DOHH2 (cell line): ENCODE data around the gene RNASE2.
A peak's percentile ranks its signal among the peaks of the same experiment; 100 is the strongest.
"Not testable (repeated sequence)": the region's sequence is repeated elsewhere in the genome, so short reads cannot be mapped to it uniquely, and the experiment has no call there.

Experiments used
- H3F3A ChIP-seq: fragments of 200-600 bp; sonication (generic), shearing (Covaris generic); 2 replicates; pipeline ENCODE4 v1.6.0; 2016; ENCODE audit warnings: antibody characterized with exemption, mild to moderate bottlenecking; ENCODE audit not compliant: control insufficient read depth, insufficient read depth
- H3K27ac ChIP-seq: fragments of 200-600 bp; sonication (generic); 2 replicates; pipeline ENCODE4 v1.5.1; 2014; ENCODE audit warnings: low read depth, mild to moderate bottlenecking, low read length, moderate library complexity
- H3K27me3 ChIP-seq: fragments of 200-600 bp; sonication (generic); 2 replicates; pipeline ENCODE4 v1.6.1; 2014; ENCODE audit warnings: mild to moderate bottlenecking, low read length, mixed read lengths; ENCODE audit not compliant: control insufficient read depth
- H3K36me3 ChIP-seq: fragments of 200-600 bp; sonication (generic); 2 replicates; pipeline ENCODE4 v1.6.1; 2014; ENCODE audit warnings: mild to moderate bottlenecking, low read length, moderate library complexity, mixed read lengths; ENCODE audit not compliant: control insufficient read depth
- H3K4me1 ChIP-seq: fragments of 200-600 bp; sonication (generic); 2 replicates; pipeline ENCODE4 v1.6.1; 2014; ENCODE audit warnings: mild to moderate bottlenecking, low read length, mixed read lengths; ENCODE audit not compliant: control insufficient read depth
- H3K4me2 ChIP-seq: fragments of 200-600 bp; sonication (generic); 2 replicates; pipeline ENCODE4 v1.6.0; 2014; ENCODE audit warnings: mild to moderate bottlenecking, low read length, moderate library complexity
- H3K4me3 ChIP-seq: fragments of 200-600 bp; sonication (generic); 2 replicates; pipeline ENCODE4 v1.5.1; 2014; ENCODE audit warnings: mild to moderate bottlenecking, low read length, mixed read lengths
- H3K79me2 ChIP-seq: fragments of 200-600 bp; sonication (generic); 2 replicates; pipeline ENCODE4 v1.6.1; 2014; ENCODE audit warnings: mild to moderate bottlenecking, low read length, mixed read lengths; ENCODE audit not compliant: control insufficient read depth
- H3K9me2 ChIP-seq: fragments of 200-600 bp; sonication (generic); replicated peaks from 2 replicates; pipeline ENCODE4 v1.6.1; 2014; ENCODE audit warnings: mild to moderate bottlenecking, low read length, mixed read lengths; ENCODE audit not compliant: control insufficient read depth
- H3K9me3 ChIP-seq: fragments of 200-600 bp; sonication (generic); 2 replicates; pipeline ENCODE4 v1.6.1; 2014; ENCODE audit warnings: antibody characterized with exemption, low read length, mixed read lengths; ENCODE audit not compliant: control insufficient read depth, insufficient read depth
- H4K20me1 ChIP-seq: fragments of 200-600 bp; sonication (generic); 2 replicates; pipeline ENCODE4 v1.6.0; 2014; ENCODE audit warnings: low read depth, mild to moderate bottlenecking, antibody characterized with exemption, low read length, moderate library complexity; ENCODE audit not compliant: control insufficient read depth, insufficient read depth
- CTCF ChIP-seq: fragments of 200-600 bp; sonication (generic); IDR thresholded peaks from one replicate; pipeline ENCODE4 v1.5.1; 2014; ENCODE audit warnings: antibody characterized with exemption, mild to moderate bottlenecking, low read depth, low read length; ENCODE audit not compliant: poor library complexity, severe bottlenecking
- EZH2phosphoT487 ChIP-seq: fragments of 200-600 bp; sonication (generic); IDR thresholded peaks from 2 replicates; pipeline ENCODE4 v1.6.1; 2017; ENCODE audit warnings: borderline replicate concordance, mild to moderate bottlenecking, antibody characterized with exemption, low read length, moderate library complexity, mixed read lengths

The RNASE2 gene

GRCh38 chr14:20982646-20983369 lies 27.5 kb downstream of the RNASE2 start:
- H3K4me1 ChIP-seq, result peaks cover 6% of the 10 kb centered on the region
- no peak overlapping the region for H3K27ac ChIP-seq
- H3K36me3 ChIP-seq, result no peaks in the 10 kb centered on the region
- no peaks in the 10 kb centered on the region for H3K9me2 ChIP-seq
- H3K9me3 ChIP-seq, result no peaks in the 10 kb centered on the region
- no peaks in the 10 kb centered on the region; the same call in 1 of the 2 replicates for H3K27me3 ChIP-seq
- H3K4me2 ChIP-seq, result no peak overlapping the region
- H4K20me1 ChIP-seq, result no peaks in the 10 kb centered on the region
- no peaks in the 10 kb centered on the region for H3K79me2 ChIP-seq
- no peaks in the 10 kb centered on the region for H3F3A ChIP-seq
- TF ChIP-seq CTCF, result no peak
- TF ChIP-seq EZH2phosphoT487, result no peak
- no peak overlapping the region for H3K4me3 ChIP-seq

- H4K20me1 ChIP-seq, H3K27ac ChIP-seq, H3K27me3 ChIP-seq, H3K4me3 ChIP-seq, H3F3A ChIP-seq, H3K9me3 ChIP-seq, H3K9me2 ChIP-seq, H3K36me3 ChIP-seq: not testable (repeated sequence)
- H3K79me2 ChIP-seq, result peaks cover 12% of the 10 kb centered on the region
- peak overlapping the region; percentile 22; the same call in 1 of the 2 replicates for H3K4me2 ChIP-seq
- peaks cover 14% of the 10 kb centered on the region for H3K4me1 ChIP-seq
Observed at GRCh38 chr14:20985650-20986049, 30.4 kb downstream of the RNASE2 start.

- peaks cover 10% of the 10 kb centered on the region for H3K36me3 ChIP-seq
- no peak overlapping the region for H3K4me2 ChIP-seq
- no peak overlapping the region for H3K4me3 ChIP-seq
- H3F3A ChIP-seq, result no peaks in the 10 kb centered on the region
- no peaks in the 10 kb centered on the region for H3K27me3 ChIP-seq
- no peak for TF ChIP-seq EZH2phosphoT487
- no peak for TF ChIP-seq CTCF
- peaks cover 23% of the 10 kb centered on the region for H3K79me2 ChIP-seq
- no peaks in the 10 kb centered on the region for H3K9me3 ChIP-seq
- H3K9me2 ChIP-seq, result no peaks in the 10 kb centered on the region
- H3K4me1 ChIP-seq, result peaks cover 21% of the 10 kb centered on the region
- H4K20me1 ChIP-seq, result 0 out of 2 replicates have a peak, but pooled peaks cover 5% of the 10 kb centered on the region
- H3K27ac ChIP-seq, result no peak overlapping the region
Observed at GRCh38 chr14:20986811-20987210, 31.5 kb downstream of the RNASE2 start.

GRCh38 chr14:20988717-20989470 lies 33.6 kb downstream of the RNASE2 start:
- Histone ChIP-seq H3K9me2 (no peaks in the 10 kb centered on the region), H3K9me3 (no peaks in the 10 kb centered on the region), H3K36me3 (peaks cover 29% of the 10 kb centered on the region), H3F3A (no peaks in the 10 kb centered on the region), H3K27ac (peak overlapping the region; percentile 18; the same call in 1 of the 2 replicates), H3K4me1 (peaks cover 21% of the 10 kb centered on the region), H4K20me1 (0 out of 2 replicates have a peak, but pooled peaks cover 5% of the 10 kb centered on the region), H3K27me3 (no peaks in the 10 kb centered on the region), H3K79me2 (peaks cover 32% of the 10 kb centered on the region), H3K4me2 (peak overlapping the region; percentile 80), H3K4me3 (peak overlapping the region; percentile 95)
- no peak for TF ChIP-seq EZH2phosphoT487
- TF ChIP-seq CTCF, result no peak
